Psoas muscle (tissue), 8 donors: ENCODE results near the gene KIF6. TPM values are rescaled to one million over a fixed set of nuclear protein-coding genes. Genes with fewer than 3 reads are reported as not detected.
A peak's percentile ranks its signal among the peaks of the same experiment; 100 is the strongest.

Experiments
- ATAC-seq, 4 donors: fragments of 200-7000 bp; cut with Tn5 transposase; one replicate each; pipeline ENCODE4 v1.9.1; 2020; ENCODE audit warnings: moderate library complexity in 3 of 4, mild to moderate bottlenecking in 2 of 4
- DNase-seq, 2 donors: peaks; one replicate each; pipeline ENCODE4 v3.0.0-alpha.2; 2020
- H3K27ac ChIP-seq: fragments of 200-600 bp; one replicate; pipeline ENCODE4 v1.8.0; 2022
- H3K27me3 ChIP-seq, 3 donors: fragments of 200-600 bp in 1 of 3; one replicate each; pipeline versions ENCODE4 v1.6.1 to v1.8.0; 2013 to 2022; ENCODE audit warnings: low read length in 2 of 3, mild to moderate bottlenecking in 2 of 3, moderate library complexity in 1 of 3; ENCODE audit not compliant: insufficient read depth in 3 of 3
- H3K36me3 ChIP-seq, 2 donors: fragments of 200-600 bp in 1 of 2; one replicate each; pipeline versions ENCODE4 v1.6.1 to v1.8.0; 2013 to 2022; ENCODE audit warnings: low read depth in 1 of 2, mild to moderate bottlenecking in 1 of 2, moderate library complexity in 1 of 2; ENCODE audit not compliant: insufficient read depth in 1 of 2
- H3K4me1 ChIP-seq: fragments of 200-600 bp; one replicate; pipeline ENCODE4 v1.8.0; 2022
- H3K4me3 ChIP-seq: fragments of 200-600 bp; one replicate; pipeline ENCODE4 v1.8.0; 2022; ENCODE audit warnings: mild to moderate bottlenecking
- H3K9me3 ChIP-seq: fragments of 200-600 bp; one replicate; pipeline ENCODE4 v1.8.0; 2022
- CTCF ChIP-seq: fragments of 200-600 bp; IDR thresholded peaks from one replicate; pipeline ENCODE4 v1.8.0; 2022; ENCODE audit warnings: antibody characterized with exemption
- WGBS, 3 donors: extraction: QIAGEN DNeasy Blood & Tissue Kit; methylation state at CpG; one replicate each; pipeline versions ENCODE4 v1.1.6 to v1.1.7; 2013; 5-methylcytosine and 5-hydroxymethylcytosine counted together
- intact Hi-C, 2 donors: fragments of 100-400 bp; cut with DNase I; formaldehyde crosslinking; loops; one replicate each; pipeline versions ENCODE4 v1.11.0 to v1.14.2; 2022
- polyA plus RNA-seq, 3 donors: library from polyadenylated mRNA; stranded (reverse); fragments of 200-250 nt; gene quantifications; one replicate each; pipeline ENCODE4 v1.2.3, GENCODE V29; 2013
- total RNA-seq, 4 donors: library from RNA; stranded (reverse); fragmentation: NEBNext Ultra II Directional in 2 of 4; extraction: Animal tissue kit (Norgen Biotek cat#: 25700) in 2 of 4; gene quantifications; one replicate each; pipeline versions ENCODE4 v1.2.1 to v1.2.4, GENCODE V29; 2021 to 2023
- donor health status: healthy with polysubstance abuse.
- donor health status: DM: no; HTN: no; CAD: no; lungs with moderate emphysema.
- donor health status: Bipolar disorder and iron deficiency.
- donor health status: healthy.
- donor health status: DM: yes; HTN: yes; CAD: no.
- donor health status: DM: no; HTN: no; CAD: no.
- donor health status: DM: no; HTN: no; CAD: no.
- donor health status: DM: yes; HTN: yes; CAD: no.

Gene KIF6
- total and polyA plus RNA-seq, 7 donors = 0.03 to 0.17 (median 0.09) TPM; not detected in 2

GRCh38 chr6:39769012-39769411 is 43.8 kb upstream of the KIF6 start:
- WGBS, 3 donors = 76 to 82% (median 77%) methylated on average over 5 of the region's 5 CpGs
- intact Hi-C loops = no loop called here
- H3K27me3 ChIP-seq = no peaks in the 10 kb centered on the region

GRCh38 chr6:39765508-39766065 is 40.4 kb upstream of the KIF6 start:
- no peak for TF ChIP-seq CTCF
- DNase-seq (no peak), ATAC-seq (no peak)
- peaks cover 11% of the 10 kb centered on the region for H3K4me1 ChIP-seq
- no peak overlapping the region for H3K27ac ChIP-seq
- no peaks in the 10 kb centered on the region for H3K27me3 ChIP-seq
- H3K9me3 ChIP-seq = no peaks in the 10 kb centered on the region
- no peak overlapping the region for H3K4me3 ChIP-seq
- WGBS, 3 donors = 72 to 88% (median 72%) methylated on average over 3 of the region's 3 CpGs
- no peaks in the 10 kb centered on the region for H3K36me3 ChIP-seq
- intact Hi-C loops = no loop called here

More at GRCh38 chr6:39769012-39769411, 43.8 kb upstream of the KIF6 start:
- ATAC-seq (no peak), DNase-seq (no peak)
- Histone ChIP-seq H3K27ac (no peak overlapping the region), H3K4me1 (peaks cover 12% of the 10 kb centered on the region), H3K36me3 (no peaks in the 10 kb centered on the region), H3K9me3 (no peaks in the 10 kb centered on the region), H3K4me3 (no peak overlapping the region)
- no peak for TF ChIP-seq CTCF

- Histone ChIP-seq H3K36me3 (no peaks in the 10 kb centered on the region), H3K4me3 (no peak overlapping the region), H3K4me1 (peaks cover 14% of the 10 kb centered on the region), H3K27ac (no peak overlapping the region), H3K9me3 (no peaks in the 10 kb centered on the region), H3K27me3 (no peaks in the 10 kb centered on the region)
- WGBS, 3 donors = 29 to 44% (median 30%) methylated on average over 3 of the region's 3 CpGs
- peak in 1 of 4 donors; percentile 52 for ATAC-seq
- intact Hi-C loops = no loop called here
- DNase-seq = no peak
- no peak for TF ChIP-seq CTCF
Observed at GRCh38 chr6:39760226-39760952, 35.2 kb upstream of the KIF6 start.

- intact Hi-C loops = no loop called here
- 67 to 86% (median 78%) methylated on average over 2 of the region's 2 CpGs for WGBS, 3 donors
- DNase-seq (no peak), ATAC-seq (no peak)
- Histone ChIP-seq H3K36me3 (no peaks in the 10 kb centered on the region), H3K4me3 (no peak overlapping the region), H3K9me3 (no peaks in the 10 kb centered on the region), H3K27ac (no peak overlapping the region), H3K27me3 (no peaks in the 10 kb centered on the region), H3K4me1 (peaks cover 26% of the 10 kb centered on the region)
- no peak for TF ChIP-seq CTCF
Observed at GRCh38 chr6:39758905-39759605, 33.8 kb upstream of the KIF6 start.
